Measurements from ENCODE around the gene TMEM270.
"Not testable (repeated sequence)": the region's sequence is repeated elsewhere in the genome, so short reads cannot be mapped to it uniquely, and the experiment has no call there.

Gene TMEM270

GRCh38 chr7:73832806-73833205, 28.2 kb upstream of the TMEM270 start:
- DNase-seq (ENCODE audit: low spot score): no peak

DNA sequence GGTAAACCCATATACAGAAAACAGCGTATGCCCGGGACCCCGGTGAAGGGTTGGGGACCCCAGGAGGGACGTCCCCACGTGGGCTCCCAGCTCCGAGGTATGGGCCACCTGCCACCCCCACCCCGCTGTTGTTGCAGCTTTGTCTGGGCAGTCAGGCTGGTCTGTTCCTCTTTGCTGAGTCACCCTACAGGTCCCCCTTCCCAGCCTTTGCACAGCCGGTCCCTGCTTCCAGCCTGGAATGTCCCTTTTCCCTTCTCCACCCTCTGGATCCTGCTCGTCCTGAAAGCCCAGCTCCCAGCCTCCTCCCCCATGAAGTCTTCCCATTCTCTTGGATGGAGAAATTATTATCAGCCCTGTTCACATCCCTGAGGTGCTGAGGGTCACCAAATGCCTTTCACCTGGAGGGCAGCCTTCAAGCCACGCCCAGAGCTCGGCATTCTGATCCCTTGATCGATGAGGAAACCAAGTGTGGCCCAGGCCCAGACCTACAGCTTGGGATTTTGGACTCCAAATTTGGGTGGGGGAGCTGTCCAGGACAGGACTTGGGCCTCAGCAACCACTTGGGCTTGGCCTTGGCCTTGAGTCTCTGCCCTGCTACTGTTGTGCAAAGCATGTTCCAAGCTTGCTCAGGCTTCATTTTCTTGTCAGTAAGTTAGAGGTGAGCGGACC, 27.6 kb upstream of the TMEM270 start:
- DNase-seq (ENCODE audit: low spot score): no peak

DNA sequence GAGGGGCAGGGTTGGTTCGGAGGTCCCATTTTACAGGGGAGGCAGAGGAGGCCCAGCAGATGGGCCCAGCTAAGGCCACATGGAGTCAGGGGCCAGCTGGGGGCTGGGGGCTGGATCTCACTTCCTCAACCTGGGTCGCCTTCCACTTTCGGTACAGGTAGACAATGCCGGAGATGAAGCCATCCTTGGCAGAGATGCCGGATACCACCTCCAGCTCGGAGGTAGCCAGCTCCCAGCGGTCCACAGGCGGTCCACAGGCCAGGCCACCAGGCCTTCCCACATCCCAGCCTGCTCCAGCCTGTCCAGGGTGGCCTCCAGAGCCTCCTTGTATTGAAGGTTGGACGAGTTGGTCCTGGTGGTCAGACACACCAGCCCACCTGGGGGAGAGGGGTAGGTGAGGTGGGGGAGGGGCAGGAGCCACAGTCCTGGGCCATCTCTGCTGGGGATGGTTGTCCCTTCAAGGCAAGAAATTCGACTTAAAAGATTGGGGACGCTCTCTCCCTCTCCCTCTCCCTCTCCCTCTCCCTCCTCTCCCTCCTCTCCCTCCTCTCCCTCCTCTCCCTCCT, 26.2 kb upstream of the TMEM270 start:
- no peak for DNase-seq (ENCODE audit: low spot score)

- not testable (repeated sequence) for DNase-seq (ENCODE audit: low spot score)
Measured at GRCh38 chr7:73837167-73837566, 23.8 kb upstream of the TMEM270 start.

- DNase-seq (ENCODE audit: low spot score): no peak
Measured at GRCh38 chr7:73838642-73839041, 22.3 kb upstream of the TMEM270 start.

DNA sequence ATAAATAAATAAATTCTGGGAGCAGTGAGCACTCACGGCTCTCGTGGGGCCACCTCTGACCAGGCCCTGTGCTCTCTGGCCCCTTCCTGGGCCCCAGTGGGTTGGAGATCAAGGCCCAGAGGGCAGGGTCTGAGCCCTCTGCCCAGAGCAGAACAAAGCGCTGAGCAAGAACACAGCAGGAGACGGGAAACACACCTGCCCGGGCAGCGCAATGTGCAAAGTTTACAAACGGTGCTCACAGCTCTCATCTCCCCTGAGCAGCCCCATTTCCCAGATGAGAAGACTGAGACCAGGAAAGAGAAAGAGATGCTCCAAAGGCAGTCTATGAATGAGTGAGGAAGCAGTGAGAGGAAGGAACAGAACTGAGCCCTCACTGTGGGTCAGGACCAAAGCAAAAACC, 21.7 kb upstream of the TMEM270 start:
- no peak for DNase-seq (ENCODE audit: low spot score)

GRCh38 chr7:73839743-73840714, 20.9 kb upstream of the TMEM270 start:
- DNase-seq (ENCODE audit: low spot score): no peak

DNA sequence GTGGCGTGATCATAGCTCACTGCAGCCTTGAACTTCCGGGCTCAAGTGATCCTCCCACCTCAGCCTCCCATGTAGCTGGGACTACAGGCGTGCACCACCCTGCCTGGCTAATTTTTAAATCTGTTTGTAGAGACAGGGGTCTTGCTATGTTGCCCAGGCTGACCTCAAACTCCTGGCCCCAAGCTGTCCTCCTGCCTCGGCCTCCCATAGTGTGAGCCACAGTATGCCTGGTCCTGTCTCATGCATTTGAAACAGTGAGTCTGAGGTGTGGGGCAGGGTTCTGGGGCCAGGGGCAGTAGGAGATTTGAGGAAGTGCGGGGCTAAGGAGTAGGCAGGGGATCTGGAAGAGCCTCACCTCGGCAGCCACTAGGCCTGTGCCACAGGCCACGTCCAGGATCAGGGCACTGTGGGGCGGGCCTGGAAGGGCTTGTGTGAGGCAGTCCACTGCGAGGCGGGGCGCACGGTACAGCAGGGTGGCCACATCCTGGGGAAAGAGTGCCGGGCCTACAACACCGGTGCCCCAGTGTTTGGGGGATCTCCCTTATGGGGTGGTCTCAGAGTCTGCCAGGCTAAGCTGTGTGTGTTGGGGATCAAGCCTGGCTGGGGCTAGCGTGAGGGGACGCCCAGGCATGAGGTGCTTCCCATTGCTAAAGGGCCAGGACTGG, 20.1 kb upstream of the TMEM270 start:
- no peak for DNase-seq (ENCODE audit: low spot score)

DNA sequence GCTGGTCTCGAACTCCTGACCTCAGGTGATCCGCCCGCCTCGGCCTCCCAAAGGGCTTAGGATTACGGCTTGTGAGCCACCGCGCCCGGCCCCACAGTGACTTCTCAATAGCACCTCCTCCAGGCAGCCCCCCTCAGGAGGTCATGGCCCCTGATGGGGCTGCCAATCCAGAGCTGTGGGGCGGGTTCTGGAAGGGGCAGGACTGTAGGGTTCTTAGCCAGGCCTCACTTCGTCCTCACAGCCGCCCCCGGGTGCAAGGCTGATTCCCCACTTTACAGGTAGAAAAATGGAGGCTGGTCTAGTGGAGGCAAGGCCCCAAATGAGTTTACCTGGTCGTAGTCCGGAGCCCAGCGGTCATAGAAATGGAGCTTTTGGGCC, 19.3 kb upstream of the TMEM270 start:
- DNase-seq (ENCODE audit: low spot score): no peak

- DNase-seq (ENCODE audit: low spot score): peak; percentile 88
Measured at GRCh38 chr7:73842067-73842976, 18.6 kb upstream of the TMEM270 start, which contains the start of gene METTL27. METTL27 (minus strand) TSS chr7:73842516; CDS start chr7:73842140, 376 bp downstream.

DNA sequence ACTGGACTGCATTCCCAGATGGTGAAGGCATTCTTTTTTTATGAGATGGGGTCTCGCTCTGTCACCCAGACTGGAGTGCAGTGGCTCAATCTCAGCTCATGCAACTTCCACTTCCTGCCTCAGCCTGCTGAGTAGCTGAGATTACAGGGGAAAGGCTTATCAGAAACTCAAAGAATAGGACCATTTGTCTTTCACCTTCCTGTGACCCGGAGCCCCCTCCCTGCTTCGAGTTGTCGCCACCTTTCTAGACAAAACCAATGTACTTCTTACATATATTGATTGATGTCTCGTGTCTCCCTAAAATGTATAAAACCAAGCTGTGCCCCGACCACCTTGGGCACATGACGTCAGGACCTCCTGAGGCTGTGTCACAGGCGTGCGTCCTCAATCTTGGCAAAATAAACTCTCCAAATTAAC, 16.8 kb upstream of the TMEM270 start:
- no peak for DNase-seq (ENCODE audit: low spot score)

- no peak for DNase-seq (ENCODE audit: low spot score)
Measured at GRCh38 chr7:73844848-73845460, 16.0 kb upstream of the TMEM270 start.

DNA sequence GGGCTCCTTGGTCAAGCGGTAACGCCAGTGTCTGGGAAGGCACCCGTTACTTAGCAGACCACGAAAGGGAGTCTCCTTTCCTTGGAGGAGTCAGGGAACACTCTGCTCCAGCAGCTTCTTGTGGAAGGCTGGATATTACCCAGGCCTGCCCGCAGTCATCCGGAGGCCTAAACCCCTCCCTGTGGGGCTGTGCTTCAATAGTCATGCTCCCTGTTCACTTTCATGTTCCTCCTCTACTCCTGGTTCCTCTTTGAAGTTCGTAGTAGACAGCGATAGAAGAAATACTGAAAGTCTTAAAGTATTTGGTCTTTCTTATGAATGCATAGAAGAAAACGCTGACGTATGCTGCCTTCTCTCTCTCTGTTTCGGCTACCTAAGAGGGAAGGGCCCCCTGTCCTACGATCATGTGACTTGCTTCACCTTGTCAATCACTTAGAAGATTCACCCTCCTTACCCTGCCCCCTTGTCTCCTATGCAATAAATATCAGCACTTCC, 15.2 kb upstream of the TMEM270 start:
- DNase-seq (ENCODE audit: low spot score): not testable (repeated sequence)

- no peak for DNase-seq (ENCODE audit: low spot score)
Measured at GRCh38 chr7:73847941-73848723, 12.8 kb upstream of the TMEM270 start.

GRCh38 chr7:73850781-73851207, 10.2 kb upstream of the TMEM270 start:
- no peak for DNase-seq (ENCODE audit: low spot score)

GRCh38 chr7:73851410-73852338, 9.3 kb upstream of the TMEM270 start:
- DNase-seq (ENCODE audit: low spot score): no peak

- no peak for DNase-seq (ENCODE audit: low spot score)
Measured at GRCh38 chr7:73852500-73852899, 8.5 kb upstream of the TMEM270 start.

DNA sequence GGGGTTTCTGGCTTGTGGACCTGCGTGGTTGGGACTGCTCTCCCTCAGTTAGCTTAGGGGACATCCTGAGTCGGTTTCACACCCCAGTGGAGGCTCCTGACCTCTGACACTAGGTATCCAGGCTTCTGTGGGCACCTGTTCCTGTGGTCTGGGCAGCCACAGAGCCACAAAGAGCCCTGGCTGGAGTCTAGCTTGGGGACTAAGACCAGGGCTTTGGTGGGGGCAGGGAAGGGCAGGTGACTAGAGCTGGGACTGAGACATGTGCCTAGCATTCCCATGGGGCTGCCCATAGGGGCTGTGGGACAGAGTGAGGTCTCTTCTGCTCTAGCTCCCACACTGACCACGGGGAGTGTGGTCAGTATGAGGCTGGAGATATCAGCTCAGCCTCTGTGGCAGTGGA, 4.0 kb upstream of the TMEM270 start:
- no peak for DNase-seq (ENCODE audit: low spot score)

- DNase-seq (ENCODE audit: low spot score): no peak
Measured at GRCh38 chr7:73858807-73859206, 2.2 kb upstream of the TMEM270 start.

All from putamen (tissue), 1 donor.